ENCODE results near the gene OPTC.

GRCh38 chr1:203465948-203466347 lies 28.0 kb upstream of the OPTC start:
- TF ChIP-seq EP300 (IDR thresholded peaks at IDR 0.05), result no peak
- no peak for TF ChIP-seq CTCF (IDR thresholded peaks at IDR 0.05)
- no peak for TF ChIP-seq POLR2A (IDR thresholded peaks at IDR 0.05)

Data from stomach (tissue), 4 donors.